Tibial nerve (tissue), 3 donors: ENCODE results near the gene LNPK.

ENCODE experiments used
- CTCF ChIP-seq, 5 experiments: fragments of 200-600 bp in 3 of 5; fragments of 450-650 bp in 2 of 5; sonication (generic) in 3 of 5; IDR thresholded peaks; one replicate each; pipeline ENCODE4 v1.5.1; 2016 to 2019; ENCODE audit warnings: antibody characterized with exemption in 5 of 5, mild to moderate bottlenecking in 3 of 5, moderate library complexity in 2 of 5
- POLR2A ChIP-seq, 2 donors: fragments of 450-650 bp; IDR thresholded peaks; one replicate each; pipeline ENCODE4 v1.6.1; 2017; ENCODE audit warnings: antibody characterized with exemption in 2 of 2, mild to moderate bottlenecking in 2 of 2, moderate library complexity in 2 of 2

DNA sequence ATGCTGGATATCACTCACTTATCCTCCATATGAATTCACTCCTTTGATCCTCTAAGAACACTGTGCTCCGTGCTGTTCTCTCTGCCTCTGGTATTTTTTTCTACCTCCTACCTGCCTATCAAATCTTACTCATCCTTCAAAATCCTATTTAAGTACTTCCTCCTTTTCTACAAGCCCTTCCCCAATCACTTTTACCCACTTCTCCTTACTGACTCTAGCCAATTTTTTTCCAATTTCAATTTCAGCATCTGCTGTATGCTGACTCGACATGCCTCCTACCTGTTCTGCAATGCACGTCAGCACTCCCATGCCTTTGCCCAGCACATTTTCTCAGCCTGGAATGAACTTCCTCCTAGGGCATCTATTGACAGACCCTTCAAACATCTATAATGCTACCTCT, 37.3 kb upstream of the LNPK start:
- no peak for TF ChIP-seq CTCF (IDR thresholded peaks at IDR 0.05)
- TF ChIP-seq POLR2A (IDR thresholded peaks at IDR 0.05), result no peak
